Activated T-cell treated with anti-CD3 and anti-CD28 coated beads, Interleukin-2, amount 50 U/mL, for 24 hours (primary cell): ENCODE data around the gene LIPH.
A peak's percentile ranks its signal among the peaks of the same experiment; 100 is the strongest.
"Not testable (repeated sequence)": the region's sequence is repeated elsewhere in the genome, so short reads cannot be mapped to it uniquely, and the experiment has no call there.

Experiments used
- DNase-seq: peaks from one replicate; pipeline ENCODE4 v3.0.0-alpha.2; 2020
- H3K27ac Mint-ChIP-seq: 2 replicates; pipeline ENCODE4 v1.8.0; 2020; ENCODE audit warnings: mild to moderate bottlenecking, mixed read lengths
- H3K27me3 Mint-ChIP-seq: 2 replicates; pipeline ENCODE4 v1.8.0; 2020; ENCODE audit warnings: mixed read lengths
- H3K36me3 Mint-ChIP-seq: 2 replicates; pipeline ENCODE4 v1.8.0; 2020; ENCODE audit warnings: low read depth, mixed read lengths
- H3K4me1 Mint-ChIP-seq: 2 replicates; pipeline ENCODE4 v1.8.0; 2020; ENCODE audit warnings: low read depth, mixed read lengths
- H3K4me3 Mint-ChIP-seq: 2 replicates; pipeline ENCODE4 v1.8.0; 2020; ENCODE audit warnings: mild to moderate bottlenecking, moderate library complexity, mixed read lengths
- H3K9me3 Mint-ChIP-seq: 2 replicates; pipeline ENCODE4 v1.8.0; 2020; ENCODE audit warnings: mixed read lengths

LIPH gene

GRCh38 chr3:185560676-185561075, 8.3 kb upstream of the LIPH start:
- peaks cover 22% of the 10 kb centered on the region for H3K4me1 Mint-ChIP-seq
- no peaks in the 10 kb centered on the region for H3K36me3 Mint-ChIP-seq
- no peaks in the 10 kb centered on the region for H3K9me3 Mint-ChIP-seq
- no peak for DNase-seq
- H3K4me3 Mint-ChIP-seq = no peak overlapping the region
- H3K27me3 Mint-ChIP-seq = peaks cover 14% of the 10 kb centered on the region
- H3K27ac Mint-ChIP-seq = no peak overlapping the region

GRCh38 chr3:185559706-185560090, 7.3 kb upstream of the LIPH start:
- Mint-ChIP-seq H3K36me3 (no peaks in the 10 kb centered on the region), H3K4me3 (no peak overlapping the region), H3K9me3 (no peaks in the 10 kb centered on the region), H3K4me1 (peaks cover 22% of the 10 kb centered on the region), H3K27ac (no peak overlapping the region), H3K27me3 (peaks cover 14% of the 10 kb centered on the region)
- no peak for DNase-seq

DNA sequence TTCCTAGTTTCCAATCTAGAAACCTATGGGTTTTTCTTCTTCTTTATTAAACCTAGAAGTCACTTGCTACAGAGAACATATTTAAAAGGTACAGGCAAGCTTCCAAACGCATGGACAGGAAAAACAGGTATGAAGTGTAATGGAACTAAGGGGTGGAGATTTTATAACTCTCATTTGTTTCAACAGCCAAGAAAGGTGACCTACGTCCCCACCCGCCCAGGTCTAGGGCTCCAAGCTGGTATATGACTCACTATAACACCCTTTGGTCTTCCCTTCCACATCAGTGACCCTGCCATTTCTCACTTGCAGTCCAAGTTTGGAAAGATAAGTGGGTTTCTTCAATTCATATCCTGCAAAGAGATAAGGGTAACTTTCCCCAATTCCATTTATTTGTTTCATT, 6.0 kb upstream of the LIPH start:
- H3K9me3 Mint-ChIP-seq = no peaks in the 10 kb centered on the region
- peaks cover 22% of the 10 kb centered on the region for H3K4me1 Mint-ChIP-seq
- H3K4me3 Mint-ChIP-seq = no peak overlapping the region
- DNase-seq = no peak
- no peaks in the 10 kb centered on the region for H3K36me3 Mint-ChIP-seq
- H3K27ac Mint-ChIP-seq = peak overlapping the region; percentile 76
- H3K27me3 Mint-ChIP-seq = peaks cover 14% of the 10 kb centered on the region

DNA sequence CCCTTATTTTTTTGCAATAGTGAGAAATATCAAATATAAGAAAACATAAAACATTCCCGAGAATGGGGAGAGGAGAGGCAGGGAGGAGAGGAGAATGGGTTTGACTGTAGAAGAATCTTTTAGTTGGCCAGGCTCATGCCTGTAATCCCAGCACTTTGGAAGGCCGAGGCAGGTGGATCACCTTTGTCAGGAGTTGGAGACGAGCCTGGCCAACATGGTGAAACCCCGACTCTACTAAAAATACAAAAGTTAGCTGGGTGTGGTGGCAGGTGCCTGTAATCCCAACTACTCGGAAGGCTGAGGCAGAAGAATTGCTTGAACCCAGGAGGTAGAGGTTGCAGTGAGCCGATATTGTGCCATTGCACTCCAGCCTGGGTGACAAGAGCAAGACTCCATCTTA, 4.3 kb upstream of the LIPH start:
- Mint-ChIP-seq H3K4me1 (peaks cover 26% of the 10 kb centered on the region), H3K27me3 (peaks cover 14% of the 10 kb centered on the region)
- H3K4me3 Mint-ChIP-seq, DNase-seq, H3K36me3 Mint-ChIP-seq, H3K9me3 Mint-ChIP-seq, H3K27ac Mint-ChIP-seq: not testable (repeated sequence)

DNA sequence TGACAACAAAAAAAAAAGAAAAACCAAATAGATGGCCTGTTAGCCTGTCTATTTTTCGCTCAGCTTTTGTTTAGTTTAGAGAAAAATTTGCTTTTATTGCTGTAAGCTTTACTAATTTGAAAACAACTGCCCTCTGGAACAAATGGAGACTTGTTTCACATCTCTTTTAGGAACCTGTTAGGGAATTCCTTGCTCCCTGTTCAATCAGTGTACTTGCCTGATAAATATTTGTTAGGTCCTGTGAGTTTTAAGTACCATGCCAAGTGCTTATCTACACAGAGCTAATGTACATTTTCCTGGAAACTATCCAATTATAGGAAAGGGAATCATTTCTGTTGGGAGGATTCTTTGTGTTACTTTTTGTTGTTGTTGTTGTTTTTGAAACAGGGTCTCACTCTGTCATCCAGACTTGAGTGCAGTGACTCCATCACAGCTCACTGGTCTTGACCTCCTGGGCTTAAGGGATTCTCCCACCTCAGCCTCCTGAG, 3.5 kb upstream of the LIPH start:
- peaks cover 20% of the 10 kb centered on the region for H3K4me1 Mint-ChIP-seq
- no peak overlapping the region for H3K27ac Mint-ChIP-seq
- no peak overlapping the region for H3K4me3 Mint-ChIP-seq
- no peaks in the 10 kb centered on the region for H3K9me3 Mint-ChIP-seq
- H3K36me3 Mint-ChIP-seq = no peaks in the 10 kb centered on the region
- DNase-seq = no peak
- H3K27me3 Mint-ChIP-seq = peaks cover 11% of the 10 kb centered on the region

DNA sequence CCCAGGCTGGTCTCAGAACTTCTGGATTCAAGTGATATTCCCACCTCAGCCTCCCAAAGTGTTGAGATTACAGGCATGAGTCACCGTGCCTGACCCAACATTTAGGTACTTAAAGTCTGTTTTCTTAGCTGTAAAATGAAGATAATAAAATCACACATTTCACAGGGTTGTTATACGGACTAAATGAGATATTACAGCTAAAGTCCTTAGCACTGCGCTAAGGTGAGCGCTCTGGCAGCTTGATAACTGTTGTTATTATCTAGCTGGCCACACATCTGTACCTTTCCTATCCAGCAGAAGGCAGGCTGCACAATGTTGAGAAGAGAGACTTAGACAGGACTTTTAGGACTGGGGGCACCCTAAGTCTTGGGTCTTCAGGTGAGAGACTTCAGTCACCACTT, 2.7 kb upstream of the LIPH start:
- H3K9me3 Mint-ChIP-seq = no peaks in the 10 kb centered on the region
- no peaks in the 10 kb centered on the region for H3K36me3 Mint-ChIP-seq
- peaks cover 20% of the 10 kb centered on the region for H3K4me1 Mint-ChIP-seq
- no peak overlapping the region for H3K4me3 Mint-ChIP-seq
- H3K27me3 Mint-ChIP-seq = peaks cover 5% of the 10 kb centered on the region
- no peak overlapping the region for H3K27ac Mint-ChIP-seq
- DNase-seq = no peak

DNA sequence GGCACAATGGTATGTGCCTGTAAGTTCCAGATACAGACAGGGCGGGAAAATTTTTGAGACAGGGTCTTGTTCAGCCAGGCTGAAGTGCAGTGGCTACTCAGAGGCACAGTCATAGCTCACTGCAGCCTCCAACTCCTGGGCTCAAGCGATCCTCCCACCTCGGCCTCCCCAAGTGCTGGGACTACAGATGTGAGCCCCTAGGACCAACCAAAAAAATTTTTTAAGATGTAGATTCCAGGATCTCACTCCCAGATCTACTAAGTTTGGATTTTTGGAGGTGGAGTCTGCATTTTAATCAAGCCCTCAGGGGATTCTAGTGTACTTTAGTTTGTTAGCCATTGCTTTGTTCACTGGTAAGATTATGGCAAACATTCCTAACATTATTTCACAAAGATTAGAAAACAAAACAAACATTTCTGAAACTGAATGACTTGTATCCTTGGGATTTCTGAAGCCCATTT, 2.7 kb downstream of the LIPH start:
- Mint-ChIP-seq H3K36me3 (no peaks in the 10 kb centered on the region), H3K9me3 (no peaks in the 10 kb centered on the region), H3K27ac (no peak overlapping the region), H3K4me3 (no peak overlapping the region), H3K4me1 (peaks cover 17% of the 10 kb centered on the region), H3K27me3 (no peaks in the 10 kb centered on the region)
- no peak for DNase-seq

DNA sequence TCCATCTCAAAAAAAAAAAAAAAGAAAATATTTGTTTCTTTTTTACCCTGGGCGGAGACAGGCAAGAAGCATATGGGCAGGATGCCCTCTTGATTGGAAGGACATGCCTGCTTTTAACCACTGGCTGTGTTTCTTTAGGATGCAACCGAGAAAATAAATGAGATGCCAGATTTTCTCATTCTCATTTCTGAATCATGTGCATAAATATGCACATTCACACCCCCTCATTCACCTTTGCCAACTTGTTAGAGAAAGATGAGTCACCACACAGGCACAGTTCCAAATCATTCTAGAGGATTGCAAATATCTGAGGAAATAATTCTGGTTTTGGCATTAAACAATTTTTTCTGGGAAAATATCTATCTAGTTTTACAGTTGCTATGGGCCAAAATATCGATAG, 3.3 kb downstream of the LIPH start:
- Mint-ChIP-seq H3K27me3 (no peaks in the 10 kb centered on the region), H3K27ac (no peak overlapping the region), H3K4me3 (no peak overlapping the region), H3K36me3 (no peaks in the 10 kb centered on the region), H3K9me3 (no peaks in the 10 kb centered on the region), H3K4me1 (peaks cover 17% of the 10 kb centered on the region)
- DNase-seq = no peak

- no peaks in the 10 kb centered on the region for H3K36me3 Mint-ChIP-seq
- no peak for DNase-seq
- peaks cover 3% of the 10 kb centered on the region for H3K27me3 Mint-ChIP-seq
- H3K4me3 Mint-ChIP-seq = no peak overlapping the region
- H3K4me1 Mint-ChIP-seq = peaks cover 10% of the 10 kb centered on the region
- peaks cover 6% of the 10 kb centered on the region for H3K9me3 Mint-ChIP-seq
- H3K27ac Mint-ChIP-seq = no peak overlapping the region
Measured at GRCh38 chr3:185540695-185541094, 11.7 kb downstream of the LIPH start.

- Mint-ChIP-seq H3K4me3 (no peak overlapping the region), H3K27me3 (peaks cover 3% of the 10 kb centered on the region), H3K36me3 (no peaks in the 10 kb centered on the region), H3K4me1 (peaks cover 10% of the 10 kb centered on the region), H3K9me3 (peaks cover 6% of the 10 kb centered on the region), H3K27ac (no peak overlapping the region)
- DNase-seq = no peak
Measured at GRCh38 chr3:185539934-185540333, 12.5 kb downstream of the LIPH start.

DNA sequence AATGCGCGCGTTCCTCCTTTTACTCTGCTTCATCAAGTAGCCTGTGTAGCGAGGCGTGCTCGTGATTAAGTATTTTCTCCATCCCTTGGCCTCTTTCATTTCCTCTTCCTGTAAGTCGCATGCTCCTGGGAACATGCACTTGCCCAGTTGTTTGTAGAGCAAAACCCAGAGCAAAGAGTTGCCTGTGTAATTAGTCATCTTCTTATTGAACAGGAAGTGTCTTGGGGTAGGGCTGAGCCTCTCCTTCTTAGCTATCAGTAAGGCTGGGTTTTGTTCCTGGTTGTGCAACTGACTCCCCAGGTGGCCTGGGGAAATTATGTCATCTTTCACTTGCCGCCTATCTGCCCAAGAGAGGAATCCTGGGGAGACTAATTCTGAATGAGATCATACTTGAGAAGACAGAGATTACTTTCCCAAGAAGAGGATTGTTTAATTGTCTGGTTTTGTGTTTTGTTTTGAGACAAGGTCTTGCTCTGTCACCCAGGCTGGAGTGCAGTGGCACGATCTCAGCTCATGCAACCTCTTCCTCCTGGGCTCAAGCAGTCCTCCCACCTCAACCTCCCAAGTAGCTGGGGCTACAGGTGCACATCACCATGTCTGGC, 14.9 kb downstream of the LIPH start:
- Mint-ChIP-seq H3K4me1 (peaks cover 10% of the 10 kb centered on the region), H3K4me3 (peak overlapping the region; percentile 16)
- DNase-seq = peak; percentile 38

GRCh38 chr3:185534511-185534910, 17.9 kb downstream of the LIPH start:
- H3K4me3 Mint-ChIP-seq = no peak overlapping the region
- no peak for DNase-seq
- H3K4me1 Mint-ChIP-seq = peaks cover 10% of the 10 kb centered on the region
- no peak overlapping the region for H3K27ac Mint-ChIP-seq
- no peaks in the 10 kb centered on the region for H3K27me3 Mint-ChIP-seq
- H3K9me3 Mint-ChIP-seq = peaks cover 6% of the 10 kb centered on the region
- no peaks in the 10 kb centered on the region for H3K36me3 Mint-ChIP-seq

More for the DNA sequence above, 14.9 kb downstream of the LIPH start:
- Mint-ChIP-seq H3K27me3 (peaks cover under 1% of the 10 kb centered on the region), H3K9me3 (peaks cover 6% of the 10 kb centered on the region), H3K36me3 (no peaks in the 10 kb centered on the region), H3K27ac (peak overlapping the region; percentile 91)

GRCh38 chr3:185532901-185533300, 19.5 kb downstream of the LIPH start:
- peaks cover 6% of the 10 kb centered on the region for H3K9me3 Mint-ChIP-seq
- no peak for DNase-seq
- no peak overlapping the region for H3K27ac Mint-ChIP-seq
- H3K36me3 Mint-ChIP-seq = no peaks in the 10 kb centered on the region
- H3K27me3 Mint-ChIP-seq = no peaks in the 10 kb centered on the region
- H3K4me3 Mint-ChIP-seq = no peak overlapping the region
- H3K4me1 Mint-ChIP-seq = peaks cover 10% of the 10 kb centered on the region

DNA sequence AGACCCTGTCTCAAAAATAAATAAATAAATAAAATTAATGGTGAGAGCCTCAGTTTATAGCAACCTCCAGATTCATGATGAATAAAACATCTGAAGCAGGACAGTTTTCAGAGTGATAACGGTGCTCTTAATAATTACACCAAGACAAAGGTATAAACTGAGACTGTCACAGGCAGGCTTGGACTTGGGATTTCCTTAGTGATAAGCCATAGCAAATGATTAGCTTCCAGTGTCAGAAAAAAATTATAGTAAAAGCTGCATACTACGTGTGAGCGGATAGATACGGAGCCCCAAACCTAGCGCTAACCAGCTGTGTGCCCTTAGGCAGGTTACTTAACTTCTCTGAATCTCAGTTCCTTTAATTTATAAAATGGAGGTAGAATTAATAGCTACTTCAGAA, 21.5 kb downstream of the LIPH start:
- peaks cover under 1% of the 10 kb centered on the region for H3K9me3 Mint-ChIP-seq
- DNase-seq = no peak
- no peaks in the 10 kb centered on the region for H3K4me1 Mint-ChIP-seq
- H3K36me3 Mint-ChIP-seq = no peaks in the 10 kb centered on the region
- H3K27ac Mint-ChIP-seq = no peak overlapping the region
- no peak overlapping the region for H3K4me3 Mint-ChIP-seq
- peaks cover 6% of the 10 kb centered on the region for H3K27me3 Mint-ChIP-seq

DNA sequence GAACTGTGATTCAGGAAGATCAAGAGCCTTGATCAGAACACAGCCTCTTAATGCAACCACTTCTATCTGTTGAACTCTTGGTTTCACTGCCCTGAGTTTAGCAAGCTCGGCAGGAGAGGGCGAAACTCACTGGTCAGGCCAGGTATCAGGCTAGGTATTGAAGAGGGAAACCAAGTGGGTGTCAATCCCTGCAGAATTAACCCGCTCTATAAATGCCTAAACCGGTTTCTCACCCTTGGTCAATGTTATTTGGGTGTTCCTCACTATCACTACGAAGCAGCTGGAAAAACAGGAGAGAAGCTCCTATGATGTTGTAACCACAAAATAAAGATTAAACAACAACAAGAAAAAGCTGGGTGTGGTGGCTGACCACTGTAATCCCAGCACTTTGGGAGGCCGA, 23.9 kb downstream of the LIPH start:
- no peaks in the 10 kb centered on the region for H3K36me3 Mint-ChIP-seq
- peaks cover 19% of the 10 kb centered on the region for H3K27me3 Mint-ChIP-seq

GRCh38 chr3:185527364-185527763, 25.0 kb downstream of the LIPH start:
- DNase-seq = no peak
- Mint-ChIP-seq H3K4me1 (no peaks in the 10 kb centered on the region), H3K27me3 (peaks cover 22% of the 10 kb centered on the region), H3K27ac (no peak overlapping the region), H3K36me3 (no peaks in the 10 kb centered on the region), H3K9me3 (no peaks in the 10 kb centered on the region), H3K4me3 (no peak overlapping the region)

More for the DNA sequence above, 23.9 kb downstream of the LIPH start:
- Mint-ChIP-seq H3K4me1 (no peaks in the 10 kb centered on the region), H3K9me3 (no peaks in the 10 kb centered on the region), H3K27ac (no peak overlapping the region), H3K4me3 (no peak overlapping the region)
- no peak for DNase-seq
